ENCODE measurements around the gene FANCE.

GRCh38 chr6:35512740-35513139, 60.6 kb downstream of the FANCE start, which contains the start of gene TULP1:
- TF ChIP-seq MAX (IDR thresholded peaks at IDR 0.05) (no peak), POLR2A (IDR thresholded peaks at IDR 0.05; ENCODE audit: low read length) (no peak)

Data from A549 (cell line).